Measurements from ENCODE around the gene RAF1.
"Not testable (repeated sequence)": the region's sequence is repeated elsewhere in the genome, so short reads cannot be mapped to it uniquely, and the experiment has no call there.

Gene RAF1

GRCh38 chr3:12679468-12679867 lies 15.6 kb upstream of the RAF1 start:
- TF ChIP-seq CTCF (IDR thresholded peaks at IDR 0.05; ENCODE audit: control insufficient read depth, extremely low read depth, insufficient read depth): no peak
- no peak for DNase-seq (ENCODE audit: low read depth)
- no peak overlapping the region for H3K4me3 ChIP-seq (ENCODE audit: low read depth, low read length)

- DNase-seq (ENCODE audit: low read depth): no peak
- H3K4me3 ChIP-seq (ENCODE audit: low read depth, low read length): no peak overlapping the region
- no peak for TF ChIP-seq CTCF (IDR thresholded peaks at IDR 0.05; ENCODE audit: control insufficient read depth, extremely low read depth, insufficient read depth)
These were observed 13.7 kb upstream of the RAF1 start for GRCh38 chr3:12677616-12678015.

DNA sequence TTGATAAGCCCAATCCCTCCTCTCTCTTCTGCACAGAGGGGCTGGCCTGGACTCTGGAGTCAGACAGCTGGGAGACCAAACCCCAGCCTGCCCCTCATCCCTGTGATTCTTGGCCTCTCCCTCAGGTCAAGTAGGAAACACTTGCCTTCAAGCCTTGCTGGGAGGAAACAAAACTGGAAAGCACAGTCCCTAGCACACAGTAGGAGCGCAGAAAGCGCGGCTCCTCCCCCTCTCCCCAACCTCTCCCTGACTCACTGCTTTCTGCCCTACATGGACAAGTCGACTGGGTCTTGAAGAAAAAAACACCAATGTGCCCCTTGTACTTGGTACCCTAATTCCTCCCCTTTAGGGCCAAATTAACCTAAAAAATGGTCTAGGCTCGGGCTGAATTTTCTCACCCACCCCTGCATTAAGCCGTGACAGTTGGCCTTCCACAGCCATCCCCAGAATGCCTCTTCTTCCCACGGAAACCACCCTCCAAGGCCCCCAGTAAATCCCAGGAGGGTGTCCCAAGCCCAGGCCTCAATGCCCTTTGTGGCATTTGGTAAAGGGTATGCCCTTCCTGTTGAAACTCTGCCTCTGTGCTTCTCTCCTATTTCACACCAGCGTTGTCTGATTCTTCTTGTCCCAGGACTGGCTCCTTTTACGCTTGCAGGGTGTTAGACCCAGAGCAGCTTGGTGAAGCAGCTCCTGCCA lies 11.3 kb upstream of the RAF1 start:
- no peak for TF ChIP-seq CTCF (IDR thresholded peaks at IDR 0.05; ENCODE audit: control insufficient read depth, extremely low read depth, insufficient read depth)
- no peak for DNase-seq (ENCODE audit: low read depth)
- H3K4me3 ChIP-seq (ENCODE audit: low read depth, low read length): no peak overlapping the region

GRCh38 chr3:12673956-12674736 lies 10.2 kb upstream of the RAF1 start:
- H3K4me3 ChIP-seq (ENCODE audit: low read depth, low read length); DNase-seq (ENCODE audit: low read depth): not testable (repeated sequence)

DNA sequence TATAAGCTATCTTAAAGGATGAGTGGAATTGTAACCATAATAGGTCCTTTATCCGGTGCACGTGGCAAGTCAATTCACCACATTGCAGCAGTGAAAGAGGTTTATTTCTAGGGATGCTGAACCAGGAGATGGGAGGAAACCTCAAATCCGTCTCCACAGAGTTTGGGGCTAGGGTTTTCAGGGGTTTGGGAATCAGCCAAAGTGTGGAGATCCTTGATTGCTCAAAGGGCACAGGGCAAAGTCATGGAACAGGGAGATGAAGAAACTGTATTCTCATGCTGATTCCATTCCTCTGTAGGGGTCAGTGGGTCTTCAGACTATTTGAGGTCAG lies 7.2 kb upstream of the RAF1 start:
- no peak for TF ChIP-seq CTCF (IDR thresholded peaks at IDR 0.05; ENCODE audit: control insufficient read depth, extremely low read depth, insufficient read depth)
- no peak for DNase-seq (ENCODE audit: low read depth)
- H3K4me3 ChIP-seq (ENCODE audit: low read depth, low read length): no peak overlapping the region

- no peak for TF ChIP-seq CTCF (IDR thresholded peaks at IDR 0.05; ENCODE audit: control insufficient read depth, extremely low read depth, insufficient read depth)
- H3K4me3 ChIP-seq (ENCODE audit: low read depth, low read length): no peak overlapping the region
- no peak for DNase-seq (ENCODE audit: low read depth)
These were observed 6.6 kb upstream of the RAF1 start for GRCh38 chr3:12670365-12671119.

- TF ChIP-seq CTCF (IDR thresholded peaks at IDR 0.05; ENCODE audit: control insufficient read depth, extremely low read depth, insufficient read depth): no peak
- peak; percentile 25 for DNase-seq (ENCODE audit: low read depth)
- H3K4me3 ChIP-seq (ENCODE audit: low read depth, low read length): peak overlapping the region; percentile 67
These were observed 449 bp downstream of the RAF1 start for GRCh38 chr3:12663401-12663935.
